NCI-H345 treated with DMSO at 0.1 percent for 48 hours (cell line): ENCODE measurements around the gene SYT2.
"Not testable (repeated sequence)": the region's sequence is repeated elsewhere in the genome, so short reads cannot be mapped to it uniquely, and the experiment has no call there.

ENCODE experiments used
- DNase-seq: peaks from one replicate; lab custom pipeline; 2025; ENCODE audit not compliant: unreplicated experiment; lab: John Stamatoyannopoulos, UW

Gene SYT2

DNA sequence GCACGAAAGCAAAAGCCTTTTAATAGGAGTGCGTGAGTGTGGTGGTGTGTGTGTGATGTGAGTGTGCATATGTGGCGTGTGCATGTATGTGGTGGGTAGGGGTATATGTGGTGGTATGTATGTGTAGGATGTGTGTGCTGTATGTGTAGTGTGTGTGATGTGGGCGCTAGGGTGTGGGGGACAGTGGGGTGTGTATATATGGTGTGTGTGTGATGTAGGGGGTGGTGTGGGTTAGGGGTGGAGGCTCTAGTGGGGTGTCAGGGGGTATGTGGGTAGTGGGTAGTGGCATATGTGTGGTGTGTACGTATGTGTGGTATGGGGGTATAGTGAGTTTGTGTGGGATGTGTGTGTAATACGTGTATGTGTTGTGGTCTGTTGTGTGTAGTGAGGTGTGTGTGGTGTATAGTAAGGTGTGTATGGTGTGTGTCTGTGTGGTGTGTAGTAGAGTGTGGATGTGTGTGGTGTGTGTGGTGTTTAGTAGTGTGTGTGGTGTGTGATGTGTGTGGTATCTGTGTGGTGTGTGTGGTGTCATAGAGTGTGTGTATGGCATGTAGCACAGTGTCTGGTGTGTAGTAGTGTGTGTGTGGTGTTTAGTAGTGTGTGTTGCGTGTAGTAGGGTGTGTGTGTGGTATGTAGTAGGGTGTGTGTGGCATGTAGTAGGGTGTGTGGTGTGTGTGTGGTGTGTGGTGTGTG is 86.0 kb downstream of the SYT2 start:
- DNase-seq: no peak

DNA sequence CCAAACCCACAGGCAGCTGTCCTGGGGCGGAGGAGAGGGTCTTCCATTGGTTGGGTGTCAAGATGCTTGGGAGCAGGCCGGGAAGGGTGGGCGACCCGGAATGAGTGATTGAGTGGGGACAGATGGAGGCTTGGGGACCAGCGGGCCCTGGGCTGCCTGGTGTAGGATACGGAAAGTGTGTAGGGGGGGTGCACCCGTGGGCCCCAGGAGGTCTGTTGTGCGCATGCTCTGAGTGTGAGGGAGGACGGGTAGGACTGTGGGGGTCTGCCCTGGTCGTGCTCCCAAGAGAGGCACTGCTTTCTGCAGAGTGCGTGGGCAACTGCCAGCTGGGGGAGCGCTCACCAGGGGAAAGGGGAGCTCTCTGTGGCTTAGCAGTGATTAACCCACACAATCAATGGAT is 86.8 kb downstream of the SYT2 start:
- DNase-seq: not testable (repeated sequence)

DNA sequence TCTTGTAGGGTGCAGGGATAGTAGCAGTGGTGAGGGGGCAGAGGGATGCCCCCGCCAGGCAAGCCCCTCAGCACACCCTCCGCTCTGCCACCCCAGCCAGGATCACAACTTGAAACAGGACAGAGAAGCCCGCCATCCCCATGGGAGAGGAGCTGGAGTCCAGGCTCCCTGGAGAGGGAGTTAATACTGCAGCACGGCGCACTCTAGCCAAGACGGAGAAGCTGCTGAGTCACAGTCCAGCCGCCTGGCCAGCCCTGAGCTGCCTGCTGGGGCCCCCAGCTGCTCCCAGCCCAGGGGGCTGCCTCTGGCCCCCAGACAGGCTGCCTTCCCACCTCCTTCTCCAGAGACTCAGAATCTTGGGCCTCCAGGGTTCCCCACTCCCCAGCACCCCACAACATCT is 87.2 kb downstream of the SYT2 start:
- no peak for DNase-seq

DNA sequence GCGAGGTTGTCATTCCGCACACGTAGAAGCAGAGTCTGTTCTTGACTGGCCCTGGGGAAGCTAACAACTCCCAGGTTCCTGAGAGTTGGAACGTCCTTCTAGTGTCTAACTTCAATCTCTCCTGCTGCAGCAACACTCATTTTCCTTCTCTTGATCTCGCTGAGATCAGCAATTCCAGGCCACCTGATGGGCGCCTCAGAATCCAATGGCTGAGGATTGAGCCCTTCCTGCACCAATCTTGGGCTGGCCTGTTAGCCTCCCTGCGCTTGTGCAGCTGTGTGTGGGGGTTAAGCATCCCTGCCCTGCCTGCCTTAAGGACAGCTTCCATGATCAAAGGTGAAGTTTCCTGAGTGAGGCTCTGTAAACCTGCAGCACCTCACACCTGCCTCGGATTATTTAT is 87.9 kb downstream of the SYT2 start:
- no peak for DNase-seq

DNA sequence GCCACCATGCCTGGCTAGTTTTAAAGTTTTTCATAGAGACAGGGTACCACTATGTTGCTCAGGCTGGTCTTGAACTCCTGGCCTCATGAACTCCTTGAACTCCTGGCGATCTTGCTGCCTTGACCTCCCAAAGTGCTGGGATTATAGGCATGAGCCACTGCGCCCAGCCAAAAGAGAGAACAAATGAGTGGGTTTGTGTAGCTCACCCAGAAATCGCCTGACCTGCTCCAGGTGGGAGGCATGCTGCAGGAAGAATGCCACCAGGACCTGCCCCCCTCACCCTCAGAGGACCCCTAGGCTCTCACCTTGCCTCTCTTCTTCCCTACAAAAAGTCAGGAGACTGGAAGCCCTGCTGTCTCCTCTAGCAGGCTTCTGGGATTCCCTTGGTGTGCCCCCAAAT is 88.8 kb downstream of the SYT2 start:
- no peak for DNase-seq

DNA sequence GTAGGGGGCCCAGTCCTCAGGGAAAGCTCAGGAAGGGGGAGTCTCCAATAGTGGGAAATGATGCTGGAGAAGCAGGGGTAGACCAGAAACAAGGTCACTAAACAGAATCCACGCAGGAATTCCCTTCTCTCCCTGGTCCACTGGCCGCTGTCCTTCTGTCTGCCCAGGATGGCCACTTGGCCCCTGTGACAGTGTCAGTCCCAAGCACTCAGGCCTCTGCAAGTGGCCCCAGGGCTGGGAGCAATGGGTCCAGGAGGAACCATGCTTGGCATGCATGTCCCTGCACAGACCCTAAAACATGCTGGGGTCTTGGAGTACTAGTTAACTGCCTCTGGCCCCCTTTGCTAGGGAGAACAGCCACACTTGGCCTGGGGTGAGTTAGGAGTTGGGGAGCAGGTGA is 90.2 kb downstream of the SYT2 start:
- DNase-seq: not testable (repeated sequence)

DNA sequence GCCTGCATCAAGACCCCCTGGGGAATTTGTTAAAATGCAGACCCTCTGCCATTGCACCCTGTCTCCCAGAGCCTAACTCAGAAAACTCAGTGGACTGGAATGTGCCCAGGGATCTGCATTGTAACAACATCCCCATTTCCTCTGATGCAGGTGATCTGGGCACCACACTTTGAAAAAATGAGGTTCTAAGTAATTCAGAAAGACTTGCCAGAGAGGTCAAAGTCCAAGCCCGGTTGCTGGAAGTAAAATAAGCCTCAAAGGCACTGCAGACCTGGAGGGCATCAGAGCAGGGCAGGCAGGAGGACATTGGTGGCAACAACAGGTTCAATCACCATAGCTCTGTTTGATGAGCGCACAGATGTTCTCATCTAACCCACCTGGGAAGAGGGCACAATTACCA is 90.7 kb downstream of the SYT2 start:
- no peak for DNase-seq

DNA sequence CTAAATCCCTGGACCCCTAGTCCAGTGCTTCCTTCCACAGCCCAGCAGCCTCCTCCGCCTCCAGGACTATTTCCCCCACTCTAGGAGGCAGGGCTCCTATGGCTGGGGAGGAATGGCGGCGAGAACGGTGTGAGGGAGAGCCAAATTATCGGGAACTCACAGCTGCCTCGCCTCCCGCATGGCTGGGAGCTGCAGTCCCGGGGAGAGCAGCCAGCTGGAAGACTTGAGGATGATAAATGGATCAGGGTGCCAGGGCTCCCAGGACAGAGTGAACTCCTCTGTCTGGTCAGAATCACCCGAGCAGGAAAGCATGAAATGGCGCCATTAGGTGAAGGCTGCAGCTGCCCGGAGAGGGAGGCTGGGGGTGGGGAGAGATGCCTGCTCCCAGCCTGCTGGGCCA is 91.2 kb downstream of the SYT2 start:
- not testable (repeated sequence) for DNase-seq

DNA sequence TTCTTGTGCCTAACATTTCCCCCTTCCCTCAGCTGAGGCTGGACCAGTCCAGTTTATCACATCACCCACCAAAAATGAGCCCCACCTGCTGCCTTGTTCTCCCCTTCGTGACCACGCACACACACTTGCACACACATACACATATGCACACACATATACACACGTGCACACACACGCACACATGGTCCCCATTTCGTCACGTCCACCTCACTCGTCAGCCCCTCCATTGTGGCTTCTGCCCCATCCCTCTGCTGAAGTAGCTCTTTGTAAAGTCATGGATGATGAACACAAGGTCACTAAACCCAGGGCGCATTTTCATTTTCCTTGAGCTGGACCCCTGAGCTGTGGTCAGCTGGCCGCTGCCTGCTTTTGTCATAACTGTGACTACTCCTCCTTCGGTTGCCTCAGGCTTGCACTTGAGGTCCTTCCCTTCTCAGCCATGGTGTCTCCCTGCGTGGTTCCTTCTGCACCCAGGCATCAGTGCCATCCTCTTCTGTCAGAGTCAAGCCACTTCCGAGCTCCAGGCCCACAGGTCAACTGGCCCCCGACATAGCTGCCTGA is 93.8 kb downstream of the SYT2 start:
- no peak for DNase-seq

DNA sequence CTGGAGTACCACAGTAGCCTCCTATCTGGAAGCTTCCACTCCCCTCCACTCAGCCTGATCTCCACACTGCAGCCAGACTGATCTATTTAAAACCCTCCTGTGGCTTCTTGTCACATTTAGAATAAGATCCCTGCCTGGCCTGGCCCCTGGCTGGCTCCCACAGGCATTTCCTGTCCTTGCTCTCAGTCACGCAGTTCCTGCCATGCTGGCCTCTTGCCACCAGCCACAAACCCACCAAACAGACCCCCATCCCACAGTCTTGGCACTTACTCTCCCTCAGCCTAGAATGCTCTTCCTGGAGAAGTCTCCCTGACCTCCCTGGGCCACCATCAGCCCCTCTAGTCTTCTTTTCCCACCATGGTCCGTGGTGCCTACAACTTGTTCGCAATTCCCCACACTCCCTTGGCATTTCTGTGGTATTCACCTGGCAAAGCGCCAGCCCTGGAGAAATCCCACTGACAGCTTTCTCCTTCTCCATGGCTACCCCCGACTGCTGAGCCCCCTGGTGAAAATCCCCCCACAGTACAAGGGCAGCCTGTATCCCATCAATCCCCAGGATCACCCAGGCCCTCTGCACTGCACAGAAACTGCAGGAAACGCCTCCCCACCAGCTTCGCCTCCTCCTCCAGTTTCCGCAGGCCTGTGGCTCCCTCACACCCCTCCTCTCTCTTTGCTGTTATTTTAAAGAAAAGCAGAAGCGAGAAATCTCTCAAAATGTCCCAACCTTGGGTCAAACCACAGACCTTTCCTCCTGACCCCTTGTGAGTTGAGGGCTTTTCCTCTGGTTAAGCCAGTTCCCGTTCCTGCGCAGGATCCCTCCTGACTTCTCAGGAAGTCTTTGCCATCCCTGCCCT is 94.5 kb downstream of the SYT2 start:
- DNase-seq: no peak

DNA sequence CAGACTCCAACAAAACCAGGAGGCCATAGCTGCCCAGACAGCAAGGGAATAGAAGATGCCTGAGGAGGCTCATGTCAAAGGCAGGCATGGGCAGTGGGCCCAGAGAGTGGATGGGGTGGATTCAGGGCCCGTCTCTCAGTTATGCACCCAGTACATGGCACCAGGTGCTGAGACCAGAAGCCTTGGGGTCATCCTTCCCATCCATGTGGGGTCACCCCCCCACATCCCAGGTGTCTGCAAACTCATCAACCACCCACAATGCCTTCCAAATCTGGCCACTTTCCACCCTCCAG is 95.1 kb downstream of the SYT2 start:
- not testable (repeated sequence) for DNase-seq

DNA sequence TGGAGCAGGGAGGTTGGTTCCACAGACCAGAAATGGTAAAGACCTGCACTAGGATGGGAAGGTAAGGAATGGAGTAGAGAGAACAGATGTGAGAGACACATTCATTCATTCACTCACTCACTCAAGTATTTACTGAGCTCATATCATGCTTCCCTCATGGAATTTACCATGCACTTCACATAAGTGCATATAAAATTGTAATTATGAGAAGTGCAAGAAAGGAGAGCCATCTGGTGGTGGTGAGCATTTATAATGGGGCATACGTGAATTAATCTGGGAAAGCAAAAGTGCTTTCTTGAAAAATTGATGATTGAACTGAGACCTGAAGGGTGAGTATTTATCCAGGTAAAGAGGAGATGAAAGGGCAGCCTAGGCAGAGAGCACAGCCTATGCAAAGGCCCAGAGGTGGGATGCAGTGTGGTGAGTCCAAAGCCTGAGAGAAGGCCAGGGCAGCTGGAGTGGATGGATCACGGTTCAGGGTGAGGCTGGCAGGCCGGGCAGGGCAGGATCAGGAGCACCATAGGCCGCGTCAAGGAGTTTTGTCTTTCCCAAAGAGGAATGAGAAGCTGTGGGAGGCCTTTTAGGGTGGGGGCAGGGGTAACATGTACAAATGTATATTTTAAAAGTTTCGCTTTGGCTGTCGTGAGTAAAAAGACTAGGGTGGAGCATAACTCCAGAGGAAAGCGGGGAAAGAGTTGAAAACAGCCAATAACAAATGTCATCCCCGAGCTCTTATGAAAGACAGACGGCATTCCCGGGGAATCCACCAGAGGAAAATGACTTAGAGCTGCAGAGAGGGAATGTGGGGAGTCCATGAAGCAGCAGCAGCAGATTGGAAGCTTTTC is 95.7 kb downstream of the SYT2 start:
- DNase-seq: not testable (repeated sequence)

DNA sequence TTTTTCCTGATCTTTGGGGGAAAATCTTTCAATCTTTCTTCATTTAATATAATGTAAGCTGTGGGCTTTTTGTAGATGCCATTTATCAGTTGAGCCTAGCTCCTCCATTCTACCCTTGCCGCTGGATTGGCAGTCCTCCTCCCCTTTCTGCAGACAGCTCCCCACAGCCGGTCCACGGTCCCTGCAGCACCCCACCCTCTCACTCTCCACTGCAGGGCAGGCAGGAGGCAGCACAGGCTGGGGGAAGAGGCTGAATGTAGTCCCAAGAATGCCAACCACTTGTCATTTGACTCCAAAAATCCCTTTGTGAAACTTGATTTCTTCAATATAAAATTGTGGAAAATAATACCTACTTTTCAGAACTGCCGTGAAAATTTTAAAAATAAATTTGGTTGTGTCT is 96.7 kb downstream of the SYT2 start:
- DNase-seq: no peak

DNA sequence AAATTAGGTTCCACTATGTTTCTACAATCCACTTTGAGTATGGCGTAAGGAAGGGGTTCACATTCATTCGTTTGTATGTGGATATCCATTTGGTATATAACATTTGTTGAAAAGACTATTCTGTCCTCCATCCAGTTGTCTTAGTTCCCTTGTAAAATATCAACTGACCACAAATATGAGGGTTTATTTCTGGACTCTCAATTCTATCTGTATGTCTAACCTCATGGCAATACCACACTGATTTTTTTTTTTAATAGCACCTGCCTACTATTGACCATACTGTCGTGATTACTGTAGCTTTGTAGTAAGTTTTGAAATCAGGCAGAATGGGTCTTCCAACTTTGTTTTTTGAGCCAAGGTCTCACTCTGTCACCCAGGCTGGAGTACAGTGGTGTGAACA is 98.2 kb downstream of the SYT2 start:
- not testable (repeated sequence) for DNase-seq

DNA sequence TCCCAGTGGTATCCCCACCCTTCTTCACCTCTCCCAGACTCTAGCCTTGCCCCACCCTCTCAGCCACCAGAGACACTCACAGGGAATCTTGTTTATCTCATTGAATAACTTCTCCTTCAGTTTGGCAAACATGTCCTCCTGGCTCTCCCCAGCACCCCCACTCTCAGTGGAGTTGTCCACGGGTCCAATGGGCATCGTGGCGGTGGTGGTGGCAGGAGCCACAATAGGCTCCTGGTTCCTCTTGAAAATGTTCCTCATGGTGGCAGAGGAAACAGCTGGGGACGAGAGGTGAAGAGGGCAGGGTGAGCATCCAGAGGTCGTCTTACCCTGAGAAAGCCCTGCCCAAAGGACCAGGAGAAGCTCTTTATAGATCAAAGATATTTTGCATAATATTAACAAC is 104.7 kb downstream of the SYT2 start:
- no peak for DNase-seq

DNA sequence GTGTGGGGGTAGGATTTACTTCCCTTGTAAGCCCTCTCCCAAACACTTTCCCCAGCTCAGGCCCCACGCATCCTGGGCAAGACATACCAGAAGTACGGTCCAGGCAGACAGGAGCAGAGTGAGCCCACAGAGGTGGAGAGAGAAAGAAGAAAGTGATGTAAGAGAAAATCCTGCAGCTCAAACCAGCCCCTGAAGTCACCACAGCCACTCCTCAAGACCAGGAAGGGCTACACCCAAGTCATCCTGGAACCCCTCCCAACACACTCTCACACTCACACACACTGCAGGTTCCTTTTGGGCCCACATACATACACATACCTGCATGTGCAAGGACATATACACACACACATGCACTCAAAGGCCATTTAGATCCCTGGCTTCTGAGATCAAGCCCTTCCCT is 106.8 kb downstream of the SYT2 start:
- DNase-seq: no peak

DNA sequence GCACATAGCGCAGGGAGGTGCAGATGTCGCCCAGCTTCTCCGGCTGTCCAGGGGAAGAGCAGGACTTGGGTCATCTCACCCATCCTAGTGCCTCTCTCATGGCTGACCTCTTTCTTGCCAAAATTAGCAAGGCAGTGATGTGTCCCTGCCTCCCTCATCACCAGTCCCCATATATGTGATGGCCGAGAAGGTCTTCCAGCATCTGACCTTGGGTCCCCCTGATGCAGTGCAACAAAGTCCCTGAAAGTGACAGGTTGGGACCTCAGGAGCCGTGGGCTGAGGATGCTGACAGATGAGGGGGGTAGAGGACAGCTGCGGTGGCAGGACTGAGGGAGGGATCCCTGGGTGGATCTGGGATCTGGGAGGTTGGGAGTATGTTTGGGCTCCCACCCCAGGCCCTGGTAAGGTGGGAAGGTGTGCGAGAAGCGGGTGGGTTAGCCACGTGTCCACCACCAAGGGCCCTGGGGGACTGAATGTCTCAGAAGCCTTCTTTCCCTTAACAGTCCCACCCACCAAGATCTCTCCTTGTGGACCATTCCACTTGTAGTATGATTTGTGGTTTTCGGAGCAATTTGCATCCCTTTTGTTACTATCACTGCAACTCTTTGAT is 109.7 kb downstream of the SYT2 start:
- DNase-seq: no peak

DNA sequence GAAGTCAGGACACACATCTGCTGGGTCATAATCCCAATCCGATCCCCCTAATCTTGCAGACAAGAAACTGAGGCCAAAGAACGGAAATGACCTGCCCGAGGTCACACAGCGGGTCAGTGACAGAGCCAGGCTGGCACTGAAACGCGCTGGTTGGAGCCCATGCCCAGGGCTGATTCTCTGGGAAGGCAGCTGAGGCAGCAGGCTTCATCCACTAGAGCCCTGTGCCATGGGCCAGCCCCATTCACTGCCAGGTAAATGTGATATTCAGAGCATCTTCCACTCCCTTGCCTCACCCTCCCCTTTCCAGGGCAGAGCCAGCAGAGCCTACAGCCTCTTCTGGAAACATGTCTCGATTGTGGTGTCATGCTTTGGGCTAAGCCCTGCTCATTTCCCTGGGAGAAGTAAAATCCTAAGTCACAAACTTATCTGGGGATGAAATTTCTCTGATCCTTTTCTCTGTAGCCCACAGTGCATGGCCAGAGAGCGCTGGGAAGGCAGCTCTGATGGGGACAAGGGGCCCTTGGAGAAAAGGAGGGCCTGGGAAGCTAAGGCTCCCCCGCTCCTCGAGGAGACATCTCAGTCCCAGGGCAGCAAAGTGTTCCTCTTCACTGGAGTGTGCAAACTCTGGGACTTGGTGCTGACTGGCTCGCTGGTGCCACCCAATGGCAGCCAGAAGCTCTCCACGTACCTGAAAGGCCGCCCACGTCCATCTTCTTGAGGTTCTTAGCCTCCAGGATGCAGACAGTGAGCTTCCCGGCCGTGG is 110.4 kb downstream of the SYT2 start:
- peak; percentile 6 for DNase-seq

DNA sequence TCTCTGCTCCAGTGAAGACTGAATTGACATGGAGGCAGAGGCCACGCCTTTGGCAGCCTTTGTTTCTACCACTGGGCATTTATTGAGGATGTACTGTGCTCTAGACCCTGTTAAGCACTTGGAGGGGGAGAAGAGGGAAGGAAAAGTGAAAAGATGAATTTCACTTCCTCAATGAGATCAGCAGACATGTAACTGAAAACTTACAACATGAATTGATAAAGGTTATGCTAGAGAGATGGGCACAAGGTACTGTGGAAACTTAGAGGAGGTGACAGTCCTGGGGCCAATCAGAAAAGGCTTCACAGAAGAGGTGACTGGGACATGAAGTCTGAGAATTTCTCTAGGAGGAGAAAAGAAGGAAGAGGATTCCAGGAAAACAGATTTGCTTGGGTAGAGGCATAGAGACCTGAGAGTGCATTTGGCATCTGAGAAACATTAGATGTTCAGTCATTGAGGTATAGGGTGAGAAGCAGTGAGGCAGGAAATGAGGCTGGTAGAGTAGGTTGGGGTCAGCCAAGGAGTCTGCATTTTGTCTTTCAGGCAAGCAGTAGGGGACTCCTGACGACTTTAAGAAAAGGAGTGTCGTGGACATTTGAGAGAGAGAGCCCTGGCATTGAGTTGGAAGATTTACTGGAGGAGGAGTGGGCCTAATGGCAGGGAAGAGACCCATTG is 113.0 kb downstream of the SYT2 start:
- DNase-seq: no peak

DNA sequence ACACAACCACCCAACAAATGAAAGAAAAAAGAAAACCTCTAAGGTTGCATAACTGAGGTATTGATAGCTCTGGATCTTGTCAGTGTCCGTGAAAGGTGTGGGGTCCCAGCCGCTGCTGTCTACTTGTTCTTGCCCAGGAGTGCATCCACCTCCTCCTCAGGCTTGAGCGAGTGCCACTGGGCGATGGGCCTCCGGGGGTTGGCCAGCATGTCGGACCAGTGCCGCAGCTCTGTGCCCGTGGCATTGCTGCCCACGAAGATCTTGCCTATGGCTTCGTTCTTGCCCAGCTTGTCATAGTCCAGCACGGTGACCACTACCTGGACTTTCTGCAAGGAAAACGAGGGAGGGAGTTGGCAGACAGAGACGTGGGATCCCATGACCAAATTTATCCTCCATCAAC is 113.6 kb downstream of the SYT2 start:
- no peak for DNase-seq
